Suprapubic skin (tissue), 3 donors: ENCODE data around the gene JAKMIP1.

Experiments used
- CTCF ChIP-seq, 2 donors: fragments of 200-600 bp in 1 of 2; fragments of 450-650 bp in 1 of 2; sonication (generic) in 1 of 2; IDR thresholded peaks; one replicate each; pipeline ENCODE4 v1.5.1; 2016 to 2019; ENCODE audit warnings: antibody characterized with exemption in 2 of 2, mild to moderate bottlenecking in 1 of 2, moderate library complexity in 1 of 2
- EP300 ChIP-seq: sonication (generic); formaldehyde crosslinking; IDR thresholded peaks from one replicate; pipeline ENCODE4 v1.6.1; 2017; ENCODE audit warnings: antibody characterized with exemption
- POLR2A ChIP-seq, 2 donors: fragments of 450-650 bp; IDR thresholded peaks; one replicate each; pipeline ENCODE4 v1.6.1; 2017; ENCODE audit warnings: antibody characterized with exemption in 2 of 2, mild to moderate bottlenecking in 2 of 2, moderate library complexity in 2 of 2

GRCh38 chr4:6134612-6135220 is 65.6 kb downstream of the JAKMIP1 start:
- TF ChIP-seq EP300 (no peak), CTCF (IDR thresholded peaks at IDR 0.05) (no peak), POLR2A (IDR thresholded peaks at IDR 0.05) (no peak)
